Endodermal cell (in vitro differentiated cells): ENCODE results near the gene SLC39A9. TPM values are rescaled to one million over a fixed set of nuclear protein-coding genes. Genes with fewer than 3 reads are reported as not detected.

ENCODE experiments used
- DNase-seq: peaks from one replicate; pipeline ENCODE4 v3.0.0-alpha.2; 2017
- H3K27ac ChIP-seq: 2 replicates; pipeline ENCODE4 v1.5.1; 2013; ENCODE audit warnings: mild to moderate bottlenecking, low read depth, low read length, moderate library complexity
- H3K27me3 ChIP-seq: 2 replicates; pipeline ENCODE4 v1.6.1; 2013; ENCODE audit warnings: mild to moderate bottlenecking, low read length, moderate library complexity; ENCODE audit not compliant: insufficient read depth, control insufficient read depth, poor library complexity, severe bottlenecking
- H3K36me3 ChIP-seq: 2 replicates; pipeline ENCODE4 v1.7.0; 2013; ENCODE audit warnings: mild to moderate bottlenecking, low read length, moderate library complexity; ENCODE audit not compliant: control insufficient read depth, insufficient read depth
- H3K4me1 ChIP-seq: one replicate; pipeline ENCODE4 v1.7.0; 2013; ENCODE audit warnings: low read length; ENCODE audit not compliant: control insufficient read depth, insufficient read depth
- H3K4me3 ChIP-seq: 2 replicates; pipeline ENCODE4 v1.5.1; 2013; ENCODE audit warnings: mild to moderate bottlenecking, low read length, moderate library complexity
- H3K9ac ChIP-seq: 2 replicates; pipeline ENCODE4 v1.6.1; 2013; ENCODE audit warnings: mild to moderate bottlenecking, low read length, moderate library complexity; ENCODE audit not compliant: poor library complexity, severe bottlenecking; ENCODE audit errors: extremely low read depth
- H3K9me3 ChIP-seq: 2 replicates; pipeline ENCODE4 v1.6.1; 2013; ENCODE audit warnings: mild to moderate bottlenecking, low read length, moderate library complexity; ENCODE audit not compliant: control insufficient read depth
- H3K27ac Mint-ChIP-seq: 2 replicates; pipeline ENCODE4 v1.8.0; 2020; ENCODE audit warnings: mixed read lengths
- H3K27me3 Mint-ChIP-seq: 2 replicates; pipeline ENCODE4 v1.8.0; 2021; ENCODE audit warnings: mild to moderate bottlenecking, mixed read lengths; ENCODE audit not compliant: insufficient read depth
- H3K36me3 Mint-ChIP-seq: 2 replicates; pipeline ENCODE4 v1.8.0; 2020; ENCODE audit warnings: low read depth, mixed read lengths
- H3K4me1 Mint-ChIP-seq: 2 replicates; pipeline ENCODE4 v1.8.0; 2020; ENCODE audit warnings: mixed read lengths
- H3K4me3 Mint-ChIP-seq: 2 replicates; pipeline ENCODE4 v1.8.0; 2020; ENCODE audit warnings: mild to moderate bottlenecking, moderate library complexity, mixed read lengths
- H3K9me3 Mint-ChIP-seq: 2 replicates; pipeline ENCODE4 v1.8.0; 2020; ENCODE audit warnings: mild to moderate bottlenecking, mixed read lengths
- CTCF ChIP-seq: fragments of 200-600 bp; sonication (generic); conservative IDR thresholded peaks from 2 replicates; pipeline ENCODE4 v1.5.0; 2021; ENCODE audit warnings: antibody characterized with exemption, mild to moderate bottlenecking
- WGBS, 2 experiments: methylation state at CpG; one replicate each; pipeline versions ENCODE4 v1.1.5 to v1.1.7; 2013; ENCODE audit warnings: missing lambda C conversion rate in 2 of 2, mixed read lengths in 1 of 2; ENCODE audit not compliant: insufficient coverage in 1 of 2, insufficient read length in 1 of 2; 5-methylcytosine and 5-hydroxymethylcytosine counted together
- total RNA-seq, 2 donors: library from RNA; stranded (reverse); fragmentation: NEBNext Ultra II Directional in 1 of 2; extraction: Animal tissue kit (Norgen Biotek cat#: 25700) in 1 of 2; gene quantifications; 2 replicates in 1 of 2; 3 replicates in 1 of 2; pipeline ENCODE4 v1.2.1, GENCODE V29; 2021

The SLC39A9 gene
- total RNA-seq, 2 donors from 2014 or later: 40.8 to 53.8 TPM

DNA sequence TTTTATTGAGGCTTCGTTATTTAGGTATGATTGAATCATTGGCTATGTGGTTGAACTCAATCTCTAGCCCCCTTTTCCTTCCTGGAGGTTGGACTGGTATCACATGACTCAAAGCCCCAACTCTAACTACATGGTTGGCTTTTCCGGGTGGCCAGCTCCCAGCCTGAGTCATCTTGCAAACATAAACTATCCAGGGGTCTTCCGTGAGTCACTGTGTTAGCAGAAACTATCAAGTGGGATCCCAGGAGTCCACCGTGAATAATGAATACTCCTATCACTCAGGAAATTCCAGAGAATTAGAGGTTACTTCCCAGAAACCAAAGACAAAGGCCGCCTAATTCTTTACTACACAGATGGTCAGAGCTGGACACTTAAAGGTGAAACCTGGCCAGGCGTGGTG, 66.3 kb downstream of the SLC39A9 start:
- no peaks in the 10 kb centered on the region for H3K27me3 Mint-ChIP-seq
- no peaks in the 10 kb centered on the region for H3K4me1 ChIP-seq
- no peak for TF ChIP-seq CTCF
- H3K36me3 ChIP-seq: peaks cover 11% of the 10 kb centered on the region
- H3K4me3 ChIP-seq: no peak overlapping the region
- no peak overlapping the region for H3K27ac ChIP-seq
- no peak overlapping the region for H3K4me3 Mint-ChIP-seq
- no peaks in the 10 kb centered on the region for H3K4me1 Mint-ChIP-seq
- no peaks in the 10 kb centered on the region for H3K27me3 ChIP-seq
- no peaks in the 10 kb centered on the region for H3K9me3 ChIP-seq
- H3K27ac Mint-ChIP-seq: no peak overlapping the region
- H3K9me3 Mint-ChIP-seq: no peaks in the 10 kb centered on the region
- no peak overlapping the region for H3K9ac ChIP-seq
- peaks cover 8% of the 10 kb centered on the region for H3K36me3 Mint-ChIP-seq
- DNase-seq: no peak
- 83 to 95% methylated on average over 5 to 6 of the region's 6 CpGs for WGBS, 2 experiments

DNA sequence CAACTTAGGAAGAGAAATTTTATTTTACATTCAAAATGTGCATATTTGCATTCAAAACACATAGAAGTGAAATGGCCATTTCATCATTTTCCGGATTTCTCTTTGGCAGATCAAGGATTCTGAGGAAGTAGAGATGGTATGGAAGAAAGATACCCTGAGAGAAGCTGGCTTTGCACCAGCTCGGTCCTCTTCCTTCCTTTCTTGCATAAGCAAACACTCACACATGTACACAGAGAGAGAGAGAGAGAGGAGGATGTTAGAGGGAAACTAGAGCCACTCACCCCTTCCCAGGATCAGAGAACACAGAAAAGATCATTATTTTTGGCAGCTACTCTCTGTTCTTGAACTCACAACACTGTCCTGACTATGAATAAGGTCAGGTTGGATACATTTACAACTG, 70.5 kb downstream of the SLC39A9 start:
- no peaks in the 10 kb centered on the region for H3K4me1 Mint-ChIP-seq
- no peak overlapping the region for H3K27ac Mint-ChIP-seq
- H3K4me3 ChIP-seq: no peak overlapping the region
- no peaks in the 10 kb centered on the region for H3K27me3 ChIP-seq
- H3K9me3 ChIP-seq: no peaks in the 10 kb centered on the region
- no peak overlapping the region for H3K27ac ChIP-seq
- H3K27me3 Mint-ChIP-seq: peaks cover 8% of the 10 kb centered on the region
- H3K36me3 ChIP-seq: no peaks in the 10 kb centered on the region
- no peak for TF ChIP-seq CTCF
- H3K36me3 Mint-ChIP-seq: no peaks in the 10 kb centered on the region
- H3K9ac ChIP-seq: no peak overlapping the region
- DNase-seq: no peak
- WGBS, 2 experiments: 100% methylated on average over 1 of the region's 2 CpGs; no CpG with 5 or more reads in 1 of the 2 experiments
- no peaks in the 10 kb centered on the region for H3K4me1 ChIP-seq
- H3K4me3 Mint-ChIP-seq: no peak overlapping the region
- H3K9me3 Mint-ChIP-seq: no peaks in the 10 kb centered on the region

GRCh38 chr14:69471436-69471835, 72.9 kb downstream of the SLC39A9 start:
- no peaks in the 10 kb centered on the region for H3K36me3 ChIP-seq
- no peaks in the 10 kb centered on the region for H3K4me1 ChIP-seq
- H3K27ac Mint-ChIP-seq: no peak overlapping the region
- no peak overlapping the region for H3K4me3 Mint-ChIP-seq
- H3K4me1 Mint-ChIP-seq: no peaks in the 10 kb centered on the region
- no peak overlapping the region for H3K27ac ChIP-seq
- no peak for DNase-seq
- no peaks in the 10 kb centered on the region for H3K9me3 ChIP-seq
- H3K27me3 ChIP-seq: no peaks in the 10 kb centered on the region
- H3K36me3 Mint-ChIP-seq: no peaks in the 10 kb centered on the region
- TF ChIP-seq CTCF: no peak
- 94 to 95% methylated on average over 2 to 3 of the region's 3 CpGs for WGBS, 2 experiments
- H3K27me3 Mint-ChIP-seq: peaks cover 15% of the 10 kb centered on the region
- no peak overlapping the region for H3K4me3 ChIP-seq
- H3K9me3 Mint-ChIP-seq: no peaks in the 10 kb centered on the region
- no peak overlapping the region for H3K9ac ChIP-seq
